Measurements from ENCODE around the gene ARHGEF10L. TPM values are rescaled to one million over a fixed set of nuclear protein-coding genes. Genes with fewer than 3 reads are reported as not detected.

The ARHGEF10L gene, protein sequence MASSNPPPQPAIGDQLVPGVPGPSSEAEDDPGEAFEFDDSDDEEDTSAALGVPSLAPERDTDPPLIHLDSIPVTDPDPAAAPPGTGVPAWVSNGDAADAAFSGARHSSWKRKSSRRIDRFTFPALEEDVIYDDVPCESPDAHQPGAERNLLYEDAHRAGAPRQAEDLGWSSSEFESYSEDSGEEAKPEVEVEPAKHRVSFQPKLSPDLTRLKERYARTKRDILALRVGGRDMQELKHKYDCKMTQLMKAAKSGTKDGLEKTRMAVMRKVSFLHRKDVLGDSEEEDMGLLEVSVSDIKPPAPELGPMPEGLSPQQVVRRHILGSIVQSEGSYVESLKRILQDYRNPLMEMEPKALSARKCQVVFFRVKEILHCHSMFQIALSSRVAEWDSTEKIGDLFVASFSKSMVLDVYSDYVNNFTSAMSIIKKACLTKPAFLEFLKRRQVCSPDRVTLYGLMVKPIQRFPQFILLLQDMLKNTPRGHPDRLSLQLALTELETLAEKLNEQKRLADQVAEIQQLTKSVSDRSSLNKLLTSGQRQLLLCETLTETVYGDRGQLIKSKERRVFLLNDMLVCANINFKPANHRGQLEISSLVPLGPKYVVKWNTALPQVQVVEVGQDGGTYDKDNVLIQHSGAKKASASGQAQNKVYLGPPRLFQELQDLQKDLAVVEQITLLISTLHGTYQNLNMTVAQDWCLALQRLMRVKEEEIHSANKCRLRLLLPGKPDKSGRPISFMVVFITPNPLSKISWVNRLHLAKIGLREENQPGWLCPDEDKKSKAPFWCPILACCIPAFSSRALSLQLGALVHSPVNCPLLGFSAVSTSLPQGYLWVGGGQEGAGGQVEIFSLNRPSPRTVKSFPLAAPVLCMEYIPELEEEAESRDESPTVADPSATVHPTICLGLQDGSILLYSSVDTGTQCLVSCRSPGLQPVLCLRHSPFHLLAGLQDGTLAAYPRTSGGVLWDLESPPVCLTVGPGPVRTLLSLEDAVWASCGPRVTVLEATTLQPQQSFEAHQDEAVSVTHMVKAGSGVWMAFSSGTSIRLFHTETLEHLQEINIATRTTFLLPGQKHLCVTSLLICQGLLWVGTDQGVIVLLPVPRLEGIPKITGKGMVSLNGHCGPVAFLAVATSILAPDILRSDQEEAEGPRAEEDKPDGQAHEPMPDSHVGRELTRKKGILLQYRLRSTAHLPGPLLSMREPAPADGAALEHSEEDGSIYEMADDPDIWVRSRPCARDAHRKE (N-terminal part only)
- total RNA-seq (2022; extraction: Qiagen RNA extraction): 6.0 to 7.2 TPM (median 6.1 TPM) in 5 replicates

DNA sequence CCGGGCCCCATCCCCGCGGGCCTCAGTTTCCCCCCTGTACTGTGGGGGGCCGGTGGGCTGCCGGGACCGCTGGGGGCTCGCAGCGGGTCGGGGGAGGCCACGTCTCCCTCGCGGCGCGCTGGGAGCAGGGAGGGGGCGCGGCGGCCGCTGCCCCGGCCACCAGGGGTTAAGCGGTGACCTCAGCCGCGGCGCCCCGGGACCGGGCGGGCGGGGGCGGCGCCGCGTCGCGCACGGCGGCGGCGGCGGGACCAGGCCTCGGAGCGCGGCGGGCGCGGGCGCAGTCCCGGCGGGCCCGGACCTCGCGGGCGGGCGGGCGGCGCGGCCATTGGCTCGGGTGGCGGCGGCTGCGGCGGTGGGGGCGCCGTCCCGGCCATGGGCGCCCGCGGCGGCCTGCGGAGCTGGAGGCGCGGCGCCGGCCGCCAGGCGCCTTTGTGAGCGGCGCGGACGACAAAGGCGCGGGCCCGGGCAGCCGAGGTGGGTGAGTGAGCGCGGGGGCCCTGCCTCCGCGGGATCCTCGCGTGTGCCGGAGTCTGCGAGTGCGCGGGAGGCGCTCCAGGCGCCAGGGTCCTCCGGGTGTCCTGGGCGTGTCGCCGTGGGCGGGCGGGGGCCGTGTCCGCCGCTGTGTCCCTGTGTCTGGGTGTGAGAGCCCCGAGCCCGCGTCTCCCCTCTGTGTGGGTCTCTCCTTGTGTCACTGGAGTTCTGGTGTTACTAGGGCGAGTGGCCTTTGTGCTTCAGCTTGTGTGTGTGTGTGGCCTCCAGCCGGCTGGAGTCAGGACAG is at the start of gene ARHGEF10L:
TSS of gene ARHGEF10L (plus strand) at position 222 of the 778 bp plus-strand sequence. CDS start 40,898 bp downstream, outside the sequence.

Other genes starting within 250 kb of the ARHGEF10L start
- not detected in 5 replicates for gene PADI4, start 231.5 kb upstream of the ARHGEF10L start, total RNA-seq (2022; extraction: Qiagen RNA extraction)
- gene PADI6, start 167.5 kb upstream of the ARHGEF10L start, total RNA-seq (2022; extraction: Qiagen RNA extraction): not detected in 5 replicates
- gene RCC2, start 100.0 kb upstream of the ARHGEF10L start, total RNA-seq (2022; extraction: Qiagen RNA extraction): 50.8 to 59.0 TPM (median 54.1 TPM) in 5 replicates
- gene ACTL8, start 215.6 kb downstream of the ARHGEF10L start, total RNA-seq (2022; extraction: Qiagen RNA extraction): 1.3 to 1.8 TPM (median 1.5 TPM) in 5 replicates

Data from A549 treated with Hydrocortisone at 1 μM for 4 hours (cell line).